Left renal cortex interstitium (tissue), 4 donors: ENCODE data around the gene DAAM2. TPM values are rescaled to one million over a fixed set of nuclear protein-coding genes. Genes with fewer than 3 reads are reported as not detected.

Source experiments
- DNase-seq, 4 donors: peaks; one replicate each; pipeline ENCODE4 v3.0.0-alpha.2; 2013; ENCODE audit warnings: low read depth in 4 of 4, low spot score in 2 of 4, missing footprints in 1 of 4
- polyA plus RNA-seq, 4 donors: library from polyadenylated mRNA; unstranded; fragments of 120-200 nt; gene quantifications; one replicate each; pipeline ENCODE4 v1.2.1, GENCODE V29; 2013; ENCODE audit not compliant: insufficient read length in 4 of 4

The DAAM2 gene
- polyA plus RNA-seq, 4 donors: 27.2 to 29.0 (median 28.2) TPM

GRCh38 chr6:39815356-39815755 is 23.2 kb downstream of the DAAM2 start:
- DNase-seq: no peak

- DNase-seq: no peak
These were observed 24.6 kb downstream of the DAAM2 start for GRCh38 chr6:39816747-39817146.

- no peak for DNase-seq
These were observed 26.5 kb downstream of the DAAM2 start for GRCh38 chr6:39818695-39819094.

- no peak for DNase-seq
These were observed 27.1 kb downstream of the DAAM2 start for GRCh38 chr6:39819228-39819627.

GRCh38 chr6:39819676-39820075 is 27.5 kb downstream of the DAAM2 start:
- no peak for DNase-seq

- DNase-seq: no peak
These were observed 28.4 kb downstream of the DAAM2 start for GRCh38 chr6:39820553-39820952.

- no peak for DNase-seq
These were observed 29.0 kb downstream of the DAAM2 start for GRCh38 chr6:39821046-39821740.

- no peak for DNase-seq
These were observed 29.8 kb downstream of the DAAM2 start for GRCh38 chr6:39821742-39822532.

- no peak for DNase-seq
These were observed 31.0 kb downstream of the DAAM2 start for GRCh38 chr6:39822846-39823815.

GRCh38 chr6:39824030-39824926 is 32.1 kb downstream of the DAAM2 start:
- no peak for DNase-seq

GRCh38 chr6:39829331-39829730 is 37.2 kb downstream of the DAAM2 start:
- DNase-seq: no peak

GRCh38 chr6:39830444-39830843 is 38.3 kb downstream of the DAAM2 start:
- no peak for DNase-seq

GRCh38 chr6:39831701-39832100 is 39.5 kb downstream of the DAAM2 start:
- no peak for DNase-seq

GRCh38 chr6:39834278-39834677 is 42.1 kb downstream of the DAAM2 start:
- no peak for DNase-seq

- DNase-seq: no peak
These were observed 42.7 kb downstream of the DAAM2 start for GRCh38 chr6:39834866-39835265.

- DNase-seq: no peak
These were observed 43.7 kb downstream of the DAAM2 start for GRCh38 chr6:39835821-39836295.

GRCh38 chr6:39836606-39837005 is 44.4 kb downstream of the DAAM2 start:
- DNase-seq: no peak

GRCh38 chr6:39839445-39839844 is 47.3 kb downstream of the DAAM2 start:
- DNase-seq: no peak

GRCh38 chr6:39840781-39841180 is 48.6 kb downstream of the DAAM2 start:
- no peak for DNase-seq

GRCh38 chr6:39841291-39841690 is 49.1 kb downstream of the DAAM2 start:
- no peak for DNase-seq
